ENCODE data around the gene ARGLU1. TPM values are rescaled to one million over a fixed set of nuclear protein-coding genes. Genes with fewer than 3 reads are reported as not detected.

Gene ARGLU1
- total RNA-seq, 3 donors from 2014 or later: 122 to 181 (median 136) TPM

GRCh38 chr13:106566641-106567473 is 1.1 kb downstream of the ARGLU1 start:
- Histone ChIP-seq H3K36me3 (no peaks in the 10 kb centered on the region), H3K27ac (peak overlapping the region; percentile 96 to 97), H3K27me3 (no peaks in the 10 kb centered on the region), H3K4me1 (peaks cover 0 to 22% of the 10 kb centered on the region in 2 donors), H3K4me3 (peak overlapping the region; percentile 83 to 96 (median 89)), H3K9me3 (no peaks in the 10 kb centered on the region)
- TF ChIP-seq, protein P1, sequence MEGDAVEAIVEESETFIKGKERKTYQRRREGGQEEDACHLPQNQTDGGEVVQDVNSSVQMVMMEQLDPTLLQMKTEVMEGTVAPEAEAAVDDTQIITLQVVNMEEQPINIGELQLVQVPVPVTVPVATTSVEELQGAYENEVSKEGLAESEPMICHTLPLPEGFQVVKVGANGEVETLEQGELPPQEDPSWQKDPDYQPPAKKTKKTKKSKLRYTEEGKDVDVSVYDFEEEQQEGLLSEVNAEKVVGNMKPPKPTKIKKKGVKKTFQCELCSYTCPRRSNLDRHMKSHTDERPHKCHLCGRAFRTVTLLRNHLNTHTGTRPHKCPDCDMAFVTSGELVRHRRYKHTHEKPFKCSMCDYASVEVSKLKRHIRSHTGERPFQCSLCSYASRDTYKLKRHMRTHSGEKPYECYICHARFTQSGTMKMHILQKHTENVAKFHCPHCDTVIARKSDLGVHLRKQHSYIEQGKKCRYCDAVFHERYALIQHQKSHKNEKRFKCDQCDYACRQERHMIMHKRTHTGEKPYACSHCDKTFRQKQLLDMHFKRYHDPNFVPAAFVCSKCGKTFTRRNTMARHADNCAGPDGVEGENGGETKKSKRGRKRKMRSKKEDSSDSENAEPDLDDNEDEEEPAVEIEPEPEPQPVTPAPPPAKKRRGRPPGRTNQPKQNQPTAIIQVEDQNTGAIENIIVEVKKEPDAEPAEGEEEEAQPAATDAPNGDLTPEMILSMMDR (IDR thresholded peaks at IDR 0.05): no peak
- no peak for TF ChIP-seq POLR2A (IDR thresholded peaks at IDR 0.05)
- TF ChIP-seq POLR2AphosphoS5 (IDR thresholded peaks at IDR 0.05): no peak
- intact Hi-C loops (cut with DNase I; ENCODE audit: low total_unique reads): no loop called here
- peak; percentile 45 to 55 for DNase-seq (ENCODE audit: low spot score in 2 of 2)

DNA sequence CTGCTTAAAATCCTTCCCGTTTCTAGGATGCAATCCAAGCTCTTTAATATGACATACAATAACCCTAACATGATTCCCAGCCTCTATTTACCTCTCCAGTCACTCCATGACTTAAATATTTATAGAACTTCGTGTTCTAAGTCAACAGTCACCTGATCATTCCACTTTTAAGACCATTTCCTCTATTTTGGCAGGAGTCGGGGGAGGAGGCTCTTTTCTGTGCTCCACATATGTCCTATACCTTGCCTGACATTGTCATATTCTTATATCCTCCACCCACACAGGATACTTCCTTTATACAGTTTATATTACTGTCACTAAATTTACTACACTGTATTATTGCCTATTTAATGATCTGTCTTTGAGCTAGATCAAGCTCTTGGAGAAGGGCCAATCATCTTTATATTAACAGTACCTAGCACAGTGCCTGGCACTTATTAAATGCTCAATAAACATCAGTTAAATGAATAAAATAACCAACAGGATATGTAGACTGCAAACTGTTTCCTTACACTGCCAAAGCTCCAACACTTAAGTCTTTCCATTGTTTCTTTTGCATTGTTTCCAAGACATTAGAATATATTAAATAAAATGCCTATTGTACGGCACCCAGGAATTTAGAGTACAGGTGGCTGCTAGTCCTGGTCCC is 2.7 kb downstream of the ARGLU1 start:
- TF ChIP-seq POLR2AphosphoS5 (IDR thresholded peaks at IDR 0.05): no peak
- no peak for DNase-seq (ENCODE audit: low spot score in 2 of 2)
- Histone ChIP-seq H3K36me3 (no peaks in the 10 kb centered on the region), H3K27me3 (no peaks in the 10 kb centered on the region), H3K4me3 (peak overlapping the region; percentile 40 to 96 (median 89)), H3K4me1 (peaks cover 0 to 25% of the 10 kb centered on the region in 2 donors), H3K27ac (no peak overlapping the region), H3K9me3 (no peaks in the 10 kb centered on the region)
- intact Hi-C loops (cut with DNase I; ENCODE audit: low total_unique reads): no loop called here

DNA sequence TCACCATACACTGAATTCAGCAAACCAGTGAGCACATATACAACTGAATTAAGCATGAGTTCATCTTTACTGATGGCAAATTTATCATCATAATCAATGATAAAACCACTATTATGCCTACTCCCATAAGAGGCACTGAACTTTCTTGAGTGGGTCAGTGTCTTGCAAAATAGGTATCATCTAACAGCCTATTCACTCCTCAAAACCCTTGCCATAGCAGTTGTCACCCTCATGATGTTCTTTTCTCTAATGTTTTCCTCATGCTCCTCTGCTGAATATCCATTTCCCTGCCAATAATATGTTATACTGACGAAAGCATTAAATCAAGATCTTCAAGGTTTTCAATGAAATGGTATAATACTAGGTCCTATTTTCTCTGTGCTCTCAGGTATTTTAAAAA is 5.6 kb downstream of the ARGLU1 start:
- Histone ChIP-seq H3K27me3 (no peaks in the 10 kb centered on the region), H3K27ac (no peak overlapping the region), H3K4me3 (no peak overlapping the region), H3K36me3 (no peaks in the 10 kb centered on the region), H3K9me3 (no peaks in the 10 kb centered on the region), H3K4me1 (peaks cover 0 to 25% of the 10 kb centered on the region in 2 donors)
- TF ChIP-seq POLR2A (IDR thresholded peaks at IDR 0.05) (no peak), POLR2AphosphoS5 (IDR thresholded peaks at IDR 0.05) (no peak)
- TF ChIP-seq, protein P1 (IDR thresholded peaks at IDR 0.05): no peak
- intact Hi-C loops (cut with DNase I; ENCODE audit: low total_unique reads): no loop called here
- DNase-seq (ENCODE audit: low spot score in 2 of 2): no peak

- Histone ChIP-seq H3K9me3 (no peaks in the 10 kb centered on the region), H3K27me3 (no peaks in the 10 kb centered on the region), H3K36me3 (no peaks in the 10 kb centered on the region), H3K27ac (peak overlapping the region; percentile 6 to 22), H3K4me1 (peaks cover 0 to 25% of the 10 kb centered on the region in 2 donors), H3K4me3 (peak overlapping the region in 1 of 3 donors; percentile 29)
- DNase-seq (ENCODE audit: low spot score in 2 of 2): no peak
- TF ChIP-seq POLR2A (IDR thresholded peaks at IDR 0.05) (no peak), POLR2AphosphoS5 (IDR thresholded peaks at IDR 0.05) (no peak)
- TF ChIP-seq, protein P1 (IDR thresholded peaks at IDR 0.05): no peak
- intact Hi-C loops (cut with DNase I; ENCODE audit: low total_unique reads): no loop called here
Measured at GRCh38 chr13:106561551-106562170, 6.3 kb downstream of the ARGLU1 start.

DNA sequence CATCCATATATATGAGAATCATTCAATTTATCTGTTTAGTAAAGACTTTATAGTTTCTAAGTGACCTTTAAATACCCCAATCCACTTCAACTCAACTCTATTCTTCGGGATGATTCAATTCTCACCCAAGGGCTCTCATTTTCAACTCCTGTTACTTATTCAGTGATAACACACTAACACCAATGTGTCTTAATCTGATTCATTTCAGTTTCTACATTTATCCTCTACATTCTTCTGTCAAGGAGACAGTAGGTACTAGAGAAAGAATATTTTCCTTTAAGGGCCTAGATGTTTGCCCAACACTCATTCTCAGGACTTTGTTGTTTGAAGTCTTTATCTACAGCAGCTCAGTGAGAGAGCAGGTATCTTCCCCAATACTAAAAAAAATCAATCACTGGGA is 7.1 kb downstream of the ARGLU1 start:
- DNase-seq (ENCODE audit: low spot score in 2 of 2): no peak
- TF ChIP-seq POLR2AphosphoS5 (IDR thresholded peaks at IDR 0.05) (no peak), POLR2A (IDR thresholded peaks at IDR 0.05) (no peak)
- TF ChIP-seq, protein P1 (IDR thresholded peaks at IDR 0.05): no peak
- Histone ChIP-seq H3K36me3 (no peaks in the 10 kb centered on the region), H3K27me3 (no peaks in the 10 kb centered on the region), H3K9me3 (no peaks in the 10 kb centered on the region), H3K4me3 (no peak overlapping the region), H3K27ac (no peak overlapping the region), H3K4me1 (peaks cover 0 to 23% of the 10 kb centered on the region in 2 donors)
- intact Hi-C loops (cut with DNase I; ENCODE audit: low total_unique reads): no loop called here

Data from breast epithelium (tissue), 4 donors.